ENCODE measurements around the gene ARHGEF28. TPM values are rescaled to one million over a fixed set of nuclear protein-coding genes. Genes with fewer than 3 reads are reported as not detected.

The ARHGEF28 gene
- total RNA-seq, 1 donor from 2014 or later = not detected

- intact Hi-C loops (cut with micrococcal nuclease) = no loop called here
Measured at GRCh38 chr5:73729329-73729728, 103.3 kb downstream of the ARHGEF28 start.

- intact Hi-C loops (cut with micrococcal nuclease) = no loop called here
Measured at GRCh38 chr5:73732045-73732444, 106.0 kb downstream of the ARHGEF28 start.

GRCh38 chr5:73733219-73733618 is 107.2 kb downstream of the ARHGEF28 start:
- intact Hi-C loops (cut with micrococcal nuclease) = no loop called here

- intact Hi-C loops (cut with micrococcal nuclease) = no loop called here
Measured at GRCh38 chr5:73735032-73735734, 109.2 kb downstream of the ARHGEF28 start.

- intact Hi-C loops (cut with micrococcal nuclease) = no loop called here
Measured at GRCh38 chr5:73739650-73740049, 113.7 kb downstream of the ARHGEF28 start.

- intact Hi-C loops (cut with micrococcal nuclease) = no loop called here
Measured at GRCh38 chr5:73740274-73740790, 114.3 kb downstream of the ARHGEF28 start.

- intact Hi-C loops (cut with micrococcal nuclease) = no loop called here
Measured at GRCh38 chr5:73743161-73743560, 117.2 kb downstream of the ARHGEF28 start.

- intact Hi-C loops (cut with micrococcal nuclease) = no loop called here
Measured at GRCh38 chr5:73745836-73746235, 119.8 kb downstream of the ARHGEF28 start.

- intact Hi-C loops (cut with micrococcal nuclease) = no loop called here
Measured at GRCh38 chr5:73746608-73747007, 120.6 kb downstream of the ARHGEF28 start.

GRCh38 chr5:73747696-73748380 is 121.8 kb downstream of the ARHGEF28 start:
- intact Hi-C loops (cut with micrococcal nuclease) = no loop called here

GRCh38 chr5:73748510-73749400 is 122.8 kb downstream of the ARHGEF28 start:
- intact Hi-C loops (cut with micrococcal nuclease) = no loop called here

GRCh38 chr5:73749485-73750270 is 123.7 kb downstream of the ARHGEF28 start:
- intact Hi-C loops (cut with micrococcal nuclease) = no loop called here

GRCh38 chr5:73751254-73751914 is 125.4 kb downstream of the ARHGEF28 start:
- intact Hi-C loops (cut with micrococcal nuclease) = no loop called here

GRCh38 chr5:73754254-73754653 is 128.3 kb downstream of the ARHGEF28 start:
- intact Hi-C loops (cut with micrococcal nuclease) = no loop called here

- intact Hi-C loops (cut with micrococcal nuclease) = no loop called here
Measured at GRCh38 chr5:73757416-73757815, 131.4 kb downstream of the ARHGEF28 start.

GRCh38 chr5:73759771-73760170 is 133.8 kb downstream of the ARHGEF28 start:
- intact Hi-C loops (cut with micrococcal nuclease) = no loop called here

- intact Hi-C loops (cut with micrococcal nuclease) = no loop called here
Measured at GRCh38 chr5:73763300-73764032, 137.5 kb downstream of the ARHGEF28 start.

GRCh38 chr5:73764586-73764985 is 138.6 kb downstream of the ARHGEF28 start:
- intact Hi-C loops (cut with micrococcal nuclease) = no loop called here

- intact Hi-C loops (cut with micrococcal nuclease) = no loop called here
Measured at GRCh38 chr5:73764996-73765395, 139.0 kb downstream of the ARHGEF28 start.

GRCh38 chr5:73766902-73767301 is 140.9 kb downstream of the ARHGEF28 start:
- intact Hi-C loops (cut with micrococcal nuclease) = no loop called here
